HCT116 (cell line): Measurements from ENCODE around the gene B3GNT2.

ENCODE experiments used
- CBX3 ChIP-seq: IDR thresholded peaks from 2 replicates; pipeline ENCODE4 v1.6.1; 2012; ENCODE audit warnings: low read depth
- POLR2AphosphoS5 ChIP-seq: IDR thresholded peaks from 2 replicates; pipeline ENCODE4 v1.6.1; 2011; ENCODE audit warnings: mild to moderate bottlenecking, low read depth, low read length, moderate library complexity
- TF ChIP-seq, protein P1 (sequence below), 3 experiments: fragments of 200-600 bp in 1 of 3; sonication (generic) in 1 of 3; IDR thresholded peaks in 2 of 3; conservative IDR thresholded peaks in 1 of 3; 2 replicates each; pipeline ENCODE4 v1.5.1; 2012 to 2017; ENCODE audit warnings: low read depth in 2 of 3, low read length in 2 of 3, antibody characterized with exemption in 1 of 3, borderline replicate concordance in 1 of 3, control low read depth in 1 of 3, mild to moderate bottlenecking in 1 of 3, mixed read lengths in 1 of 3, mixed run types in 1 of 3, moderate library complexity in 1 of 3; ENCODE audit not compliant: insufficient read depth in 1 of 3

- no peak for TF ChIP-seq POLR2AphosphoS5
- TF ChIP-seq, protein P1, sequence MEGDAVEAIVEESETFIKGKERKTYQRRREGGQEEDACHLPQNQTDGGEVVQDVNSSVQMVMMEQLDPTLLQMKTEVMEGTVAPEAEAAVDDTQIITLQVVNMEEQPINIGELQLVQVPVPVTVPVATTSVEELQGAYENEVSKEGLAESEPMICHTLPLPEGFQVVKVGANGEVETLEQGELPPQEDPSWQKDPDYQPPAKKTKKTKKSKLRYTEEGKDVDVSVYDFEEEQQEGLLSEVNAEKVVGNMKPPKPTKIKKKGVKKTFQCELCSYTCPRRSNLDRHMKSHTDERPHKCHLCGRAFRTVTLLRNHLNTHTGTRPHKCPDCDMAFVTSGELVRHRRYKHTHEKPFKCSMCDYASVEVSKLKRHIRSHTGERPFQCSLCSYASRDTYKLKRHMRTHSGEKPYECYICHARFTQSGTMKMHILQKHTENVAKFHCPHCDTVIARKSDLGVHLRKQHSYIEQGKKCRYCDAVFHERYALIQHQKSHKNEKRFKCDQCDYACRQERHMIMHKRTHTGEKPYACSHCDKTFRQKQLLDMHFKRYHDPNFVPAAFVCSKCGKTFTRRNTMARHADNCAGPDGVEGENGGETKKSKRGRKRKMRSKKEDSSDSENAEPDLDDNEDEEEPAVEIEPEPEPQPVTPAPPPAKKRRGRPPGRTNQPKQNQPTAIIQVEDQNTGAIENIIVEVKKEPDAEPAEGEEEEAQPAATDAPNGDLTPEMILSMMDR (IDR thresholded peaks at IDR 0.05 in 2 of 3, conservative IDR thresholded peaks at IDR 0.05 in 1 of 3; ENCODE audit: borderline replicate concordance in 1 of 3, insufficient read depth in 1 of 3, low read depth in 2 of 3, low read length in 2 of 3), result no peak
- no peak for TF ChIP-seq CBX3
These were observed 9.1 kb downstream of the B3GNT2 start for GRCh38 chr2:62204998-62205496.
